DOHH2 (cell line): ENCODE data around the gene MTFMT.

ENCODE experiments used
- CTCF ChIP-seq: fragments of 200-600 bp; sonication (generic); IDR thresholded peaks from one replicate; pipeline ENCODE4 v1.5.1; 2014; ENCODE audit warnings: antibody characterized with exemption, mild to moderate bottlenecking, low read depth, low read length; ENCODE audit not compliant: poor library complexity, severe bottlenecking
- EZH2phosphoT487 ChIP-seq: fragments of 200-600 bp; sonication (generic); IDR thresholded peaks from 2 replicates; pipeline ENCODE4 v1.6.1; 2017; ENCODE audit warnings: borderline replicate concordance, mild to moderate bottlenecking, antibody characterized with exemption, low read length, moderate library complexity, mixed read lengths

GRCh38 chr15:64951777-64952418, 77.5 kb downstream of the MTFMT start:
- TF ChIP-seq CTCF (no peak), EZH2phosphoT487 (no peak)
